Muscle of leg (tissue), 11 donors: ENCODE data around the gene MPIG6B. TPM values are rescaled to one million over a fixed set of nuclear protein-coding genes. Genes with fewer than 3 reads are reported as not detected.
"Not testable (repeated sequence)": the region's sequence is repeated elsewhere in the genome, so short reads cannot be mapped to it uniquely, and the experiment has no call there.

ENCODE experiments used
- DNase-seq: peaks from one replicate; pipeline ENCODE4 v3.0.0; 2013
- H3K27ac ChIP-seq: one replicate; pipeline ENCODE4 v1.5.1; 2013; ENCODE audit warnings: mild to moderate bottlenecking, low read length, control low read depth
- H3K27me3 ChIP-seq: one replicate; pipeline ENCODE4 v1.6.1; 2013; ENCODE audit warnings: low read length; ENCODE audit not compliant: control insufficient read depth, insufficient read depth
- H3K36me3 ChIP-seq: one replicate; pipeline ENCODE4 v1.6.1; 2013; ENCODE audit warnings: low read length; ENCODE audit not compliant: control insufficient read depth, insufficient read depth
- H3K4me1 ChIP-seq: one replicate; pipeline ENCODE4 v1.6.1; 2013; ENCODE audit warnings: low read length; ENCODE audit not compliant: control insufficient read depth, insufficient read depth
- H3K4me3 ChIP-seq: one replicate; pipeline ENCODE4 v1.5.1; 2013; ENCODE audit warnings: low read length, control low read depth
- H3K9me3 ChIP-seq: replicated peaks from 2 replicates; pipeline ENCODE4 v1.6.1; 2013; ENCODE audit warnings: low read depth, low read length; ENCODE audit not compliant: control insufficient read depth
- WGBS: methylation state at CpG from one replicate; pipeline ENCODE4 v1.1.5; 2013; ENCODE audit warnings: missing lambda C conversion rate; ENCODE audit not compliant: insufficient coverage; 5-methylcytosine and 5-hydroxymethylcytosine counted together
- polyA plus RNA-seq, 8 donors: library from polyadenylated mRNA; unstranded; fragments of 120-200 nt; gene quantifications; one replicate each; pipeline versions ENCODE4 v1.2.1 to v1.2.3, GENCODE V29; 2013; ENCODE audit warnings: inconsistent platforms in 1 of 8, low replicate concordance in 1 of 8; ENCODE audit not compliant: insufficient read length in 8 of 8, insufficient read depth in 1 of 8
- total RNA-seq: library from RNA; stranded (reverse); fragments of 120-200 nt; gene quantifications from one replicate; pipeline ENCODE4 v1.2.4, GENCODE V29; 2013

MPIG6B gene
- total and polyA plus RNA-seq, 9 donors = 0.09 to 1.2 (median 0.73) TPM

DNA sequence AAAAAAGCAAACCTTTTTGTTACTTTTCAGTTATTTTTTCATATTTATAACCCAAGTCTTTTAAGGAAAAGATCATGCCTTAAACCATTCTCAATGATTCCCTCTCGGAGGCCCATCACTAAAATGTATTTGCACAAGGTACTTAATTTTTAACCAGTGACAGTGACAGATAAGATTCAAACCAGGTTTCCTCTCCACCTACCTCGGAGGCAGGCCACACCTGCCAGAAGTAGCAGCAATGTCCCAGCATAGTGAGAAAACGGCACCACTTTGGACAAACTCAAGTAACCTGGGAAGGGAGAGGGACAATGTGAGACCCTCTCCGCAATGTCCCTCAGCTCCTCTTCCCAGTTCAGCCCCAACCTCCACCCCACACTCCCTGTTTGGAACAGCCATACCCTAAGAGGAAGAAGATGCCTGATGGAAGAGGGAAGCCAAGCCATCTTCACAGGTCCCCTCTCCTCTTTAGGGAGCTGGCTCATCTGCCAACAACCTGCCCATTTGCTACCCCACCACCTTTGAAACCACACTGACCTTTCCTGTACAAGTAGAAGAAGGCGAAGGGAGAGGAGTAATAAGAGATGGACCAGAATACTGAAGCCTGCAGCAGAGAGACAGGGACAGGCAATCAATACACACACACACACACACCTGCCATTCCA is 22.3 kb upstream of the MPIG6B start:
- H3K36me3 ChIP-seq = peaks cover 36% of the 10 kb centered on the region
- peak overlapping the region; percentile 96 for H3K27ac ChIP-seq
- H3K9me3 ChIP-seq = no peaks in the 10 kb centered on the region
- DNase-seq = no peak
- 89% methylated on average over 1 of the region's 5 CpGs for WGBS
- H3K27me3 ChIP-seq = no peaks in the 10 kb centered on the region
- H3K4me3 ChIP-seq = no peak overlapping the region
- peaks cover 20% of the 10 kb centered on the region for H3K4me1 ChIP-seq

DNA sequence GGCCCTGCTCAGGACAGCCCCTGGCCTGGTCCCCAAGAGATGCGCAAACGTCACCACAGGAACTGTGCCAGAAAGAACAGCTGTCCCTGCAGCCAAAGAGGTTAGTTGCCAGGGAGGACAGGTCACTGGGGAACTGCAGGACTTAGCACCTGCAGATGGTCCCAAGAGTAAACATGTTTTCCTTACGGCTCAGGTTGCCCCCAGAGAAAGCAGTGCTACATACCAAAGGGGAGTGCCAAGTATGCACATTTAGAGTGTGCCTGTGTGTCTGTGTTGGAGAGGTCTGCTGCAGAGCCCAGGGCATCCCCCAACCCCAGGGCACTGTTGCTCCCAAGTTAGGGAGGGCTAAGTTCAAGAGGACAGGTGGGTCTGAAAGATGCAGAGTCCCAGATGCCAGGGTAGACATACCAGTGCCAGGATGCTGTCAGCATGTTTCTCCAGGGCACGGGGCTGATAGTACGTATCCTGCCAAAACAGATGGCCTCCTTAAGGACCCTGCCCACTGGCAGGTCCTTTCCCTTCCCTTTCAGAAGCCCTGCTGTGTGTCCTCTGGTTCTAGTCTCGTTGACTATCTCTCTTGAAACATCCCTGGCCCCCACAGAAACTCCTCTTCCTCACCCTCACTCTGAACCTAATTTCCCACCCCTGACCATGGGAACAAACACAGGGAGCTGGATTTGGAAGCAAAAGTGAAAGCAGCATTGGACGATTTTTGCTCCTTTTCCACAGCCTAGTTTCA is 21.3 kb upstream of the MPIG6B start:
- 13% methylated on average over 5 of the region's 7 CpGs for WGBS
- Histone ChIP-seq H3K9me3 (no peaks in the 10 kb centered on the region), H3K4me3 (peak overlapping the region; percentile 59), H3K4me1 (peaks cover 20% of the 10 kb centered on the region), H3K27me3 (no peaks in the 10 kb centered on the region), H3K27ac (peak overlapping the region; percentile 96), H3K36me3 (peaks cover 29% of the 10 kb centered on the region)
- peak; percentile 89 for DNase-seq

DNA sequence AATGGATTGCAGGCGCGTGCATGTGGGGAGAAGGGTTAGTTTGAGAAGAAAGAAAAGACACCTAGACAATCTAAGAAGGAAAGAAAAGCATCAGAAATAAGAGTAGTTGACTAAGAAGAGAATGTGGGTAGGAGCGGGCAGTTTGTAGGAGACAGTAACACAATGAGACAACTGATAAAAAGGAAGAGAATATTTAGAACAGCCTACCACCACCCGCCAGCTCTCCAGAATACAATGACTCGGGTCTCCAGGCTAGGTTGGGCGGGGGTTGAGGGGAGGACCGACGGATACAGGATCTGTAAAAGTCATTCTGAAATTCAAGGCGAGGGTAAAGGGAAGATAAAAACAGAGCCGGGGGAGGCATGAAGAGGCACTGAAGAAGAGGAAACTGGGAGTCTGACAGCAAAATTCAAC is 20.8 kb upstream of the MPIG6B start:
- Histone ChIP-seq H3K4me3 (peak overlapping the region; percentile 59), H3K36me3 (peaks cover 24% of the 10 kb centered on the region), H3K27me3 (no peaks in the 10 kb centered on the region), H3K4me1 (peaks cover 20% of the 10 kb centered on the region), H3K27ac (peak overlapping the region; percentile 96), H3K9me3 (no peaks in the 10 kb centered on the region)
- WGBS = 0% methylated on average over 6 of the region's 10 CpGs
- no peak for DNase-seq

DNA sequence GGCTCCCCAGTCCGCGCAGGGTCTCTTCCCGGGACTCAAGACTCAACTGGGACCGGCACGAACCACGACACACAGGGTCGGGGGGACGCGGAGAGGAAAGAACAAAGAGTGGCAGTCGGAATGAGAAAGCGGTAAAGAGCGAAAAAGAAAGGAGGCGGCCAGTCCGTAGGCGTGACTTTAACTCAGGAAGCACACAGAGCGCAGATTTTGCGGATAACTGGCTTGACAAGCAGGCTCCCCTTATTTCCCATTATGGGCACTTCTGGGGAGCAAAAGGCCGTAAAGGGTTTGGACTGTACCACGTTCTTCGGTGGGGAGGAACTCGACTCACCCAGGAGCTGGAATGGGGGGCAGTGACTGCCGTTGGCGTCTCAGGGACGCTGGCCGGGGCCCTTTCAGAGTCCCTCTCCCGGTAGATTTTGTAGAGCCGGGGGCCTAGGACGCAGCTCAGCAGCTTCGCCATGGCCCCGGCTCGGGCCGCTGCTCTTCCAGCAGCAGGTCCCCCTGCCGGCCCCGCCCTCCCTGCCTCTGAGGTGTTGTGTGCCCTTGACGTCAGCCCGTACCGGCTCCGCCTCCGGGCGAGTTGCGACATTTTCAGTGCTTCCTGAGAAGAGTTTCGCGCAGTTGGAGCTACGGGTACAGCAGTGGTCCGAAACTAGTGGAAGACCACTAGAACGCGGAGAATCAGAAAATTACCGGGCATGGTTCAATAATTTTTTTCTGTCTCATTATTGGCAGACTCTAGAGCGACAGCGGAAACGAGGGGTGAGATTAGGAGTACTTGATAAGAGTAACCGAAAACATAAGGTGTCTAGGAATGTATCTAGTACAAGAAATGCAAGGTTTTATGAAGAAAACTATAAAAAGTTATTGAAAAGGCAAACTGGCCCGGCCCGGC is 20.1 kb upstream of the MPIG6B start, which contains the start of gene ABHD16A:
Gene ABHD16A, minus strand, starts transcription at position 506 of the 898 bp plus-strand sequence. Its CDS starts 43 bp downstream, at position 463.
- peak within 1 kb of the TSS; percentile 59 for H3K4me3 ChIP-seq
- H3K9me3 ChIP-seq = no peaks in the 10 kb centered on the region
- peaks cover 20% of the 10 kb centered on the region for H3K36me3 ChIP-seq
- H3K27ac ChIP-seq = peak within 1 kb of the TSS; percentile 96
- peak; percentile 100 for DNase-seq
- 2% methylated on average over 51 of the region's 54 CpGs for WGBS
- H3K4me1 ChIP-seq = peaks cover 20% of the 10 kb centered on the region
- no peaks in the 10 kb centered on the region for H3K27me3 ChIP-seq

DNA sequence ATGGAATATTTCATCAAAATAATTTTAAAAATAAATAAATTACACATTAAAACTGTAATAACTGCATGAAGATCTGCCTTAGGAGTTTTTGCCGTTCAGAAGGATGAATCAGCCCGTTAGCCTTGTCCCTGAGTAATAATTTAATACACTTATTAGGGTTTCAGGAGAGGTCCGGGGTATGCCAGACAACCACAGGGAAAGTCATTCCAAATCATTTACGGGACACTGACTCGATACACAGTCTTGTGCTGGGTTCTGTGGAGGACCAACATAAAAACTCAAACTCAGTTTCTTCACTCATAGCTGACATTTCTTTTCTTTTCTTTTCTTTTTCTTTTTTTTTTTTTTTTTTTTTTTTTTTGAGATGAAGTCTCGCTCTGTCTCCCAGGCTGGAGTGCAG is 17.2 kb upstream of the MPIG6B start:
- Histone ChIP-seq H3K27ac (no peak overlapping the region), H3K4me3 (no peak overlapping the region), H3K4me1 (peaks cover 17% of the 10 kb centered on the region), H3K36me3 (peaks cover 3% of the 10 kb centered on the region), H3K27me3 (no peaks in the 10 kb centered on the region), H3K9me3 (no peaks in the 10 kb centered on the region)
- no CpG with 5 or more reads among the region's 6 CpGs for WGBS
- DNase-seq = no peak

DNA sequence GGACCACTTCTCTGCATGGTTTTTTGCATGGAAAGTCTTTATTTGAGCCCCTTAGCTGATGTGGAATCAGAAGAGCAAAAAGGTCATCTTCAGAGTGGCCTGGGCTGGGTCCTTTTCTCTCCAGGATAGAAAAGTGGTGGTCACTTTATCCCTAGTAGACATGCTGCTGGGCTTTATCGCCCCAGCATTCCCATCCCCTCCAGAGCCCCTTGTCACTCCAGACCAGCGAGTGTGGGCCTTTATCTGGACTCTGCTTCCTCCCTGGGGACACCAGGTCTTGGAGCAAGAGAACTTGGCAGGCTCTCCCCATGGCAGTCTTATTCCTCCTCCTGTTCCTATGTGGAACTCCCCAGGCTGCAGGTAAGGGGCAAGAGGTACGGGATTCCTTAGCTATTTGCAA is 16.6 kb upstream of the MPIG6B start, which contains the start of gene LY6G6F:
Gene LY6G6F, plus strand, starts transcription at position 268 of the 400 bp plus-strand sequence. Its CDS starts 41 bp downstream, at position 309.
- H3K36me3 ChIP-seq = no peaks in the 10 kb centered on the region

DNA sequence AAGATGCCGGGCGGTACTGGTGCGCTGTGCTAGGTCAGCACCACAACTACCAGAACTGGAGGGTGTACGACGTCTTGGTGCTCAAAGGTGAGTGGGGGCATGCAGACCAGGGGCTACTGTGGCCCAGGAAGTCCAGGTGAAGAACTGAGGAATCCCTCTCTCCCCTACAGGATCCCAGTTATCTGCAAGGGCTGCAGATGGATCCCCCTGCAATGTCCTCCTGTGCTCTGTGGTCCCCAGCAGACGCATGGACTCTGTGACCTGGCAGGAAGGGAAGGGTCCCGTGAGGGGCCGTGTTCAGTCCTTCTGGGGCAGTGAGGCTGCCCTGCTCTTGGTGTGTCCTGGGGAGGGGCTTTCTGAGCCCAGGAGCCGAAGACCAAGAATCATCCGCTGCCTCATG is 15.5 kb upstream of the MPIG6B start:
- H3K27ac ChIP-seq = no peak overlapping the region
- no peaks in the 10 kb centered on the region for H3K27me3 ChIP-seq
- H3K36me3 ChIP-seq = no peaks in the 10 kb centered on the region
- DNase-seq = no peak
- peaks cover 5% of the 10 kb centered on the region for H3K4me1 ChIP-seq
- no peak overlapping the region for H3K4me3 ChIP-seq
- WGBS = 81% methylated on average over 5 of the region's 10 CpGs
- H3K9me3 ChIP-seq = no peaks in the 10 kb centered on the region

More for the DNA sequence above, 16.6 kb upstream of the MPIG6B start, which contains the start of gene LY6G6F:
- DNase-seq = no peak
- H3K27me3 ChIP-seq = no peaks in the 10 kb centered on the region
- WGBS = 50% methylated on average over 2 of the region's 3 CpGs
- H3K4me1 ChIP-seq = peaks cover 11% of the 10 kb centered on the region
- H3K4me3 ChIP-seq = no peak within 1 kb of the TSS
- H3K9me3 ChIP-seq = no peaks in the 10 kb centered on the region
- H3K27ac ChIP-seq = no peak within 1 kb of the TSS

DNA sequence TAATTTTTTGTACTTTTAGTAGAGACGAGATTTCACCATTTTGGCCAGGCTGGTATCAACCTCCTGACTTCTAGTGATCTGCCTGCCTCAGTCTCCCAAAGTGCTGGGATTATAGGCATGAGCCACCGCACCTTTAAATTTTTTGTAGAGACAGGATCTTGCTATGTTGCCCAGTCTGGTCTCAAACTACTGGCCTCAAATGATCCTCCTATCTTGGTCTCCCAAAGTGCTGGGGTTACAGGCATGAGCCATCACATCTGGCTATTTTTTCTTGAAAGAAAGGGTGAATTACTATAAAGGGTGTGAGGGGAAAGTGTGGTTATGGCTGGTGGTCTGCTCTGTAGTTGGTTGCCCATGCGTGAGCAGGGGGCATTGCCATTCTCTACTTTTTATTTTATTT is 14.9 kb upstream of the MPIG6B start:
- Histone ChIP-seq H3K27ac (no peak overlapping the region), H3K4me3 (no peak overlapping the region)
- no peak for DNase-seq

DNA sequence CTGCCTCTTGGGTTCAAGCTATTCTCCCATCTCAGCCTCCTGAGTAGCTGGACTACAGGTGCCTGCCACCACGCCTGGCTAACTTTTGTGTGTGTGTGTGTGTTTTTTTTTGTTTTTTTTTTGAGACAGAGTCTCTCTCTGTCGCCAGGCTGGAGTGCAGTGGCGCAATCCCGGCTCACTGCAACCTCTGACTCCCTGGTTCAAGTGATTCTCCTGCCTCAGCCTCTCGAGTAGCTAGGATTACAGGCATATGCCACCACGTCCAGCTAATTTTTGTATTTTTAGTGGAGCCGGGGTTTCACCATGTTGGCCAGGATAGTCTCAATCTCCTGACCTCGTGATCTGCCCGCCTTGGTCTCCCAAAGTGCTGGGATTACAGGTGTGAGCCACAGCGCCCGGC is 14.0 kb upstream of the MPIG6B start:
- DNase-seq, H3K27ac ChIP-seq, H3K36me3 ChIP-seq, H3K4me3 ChIP-seq, H3K4me1 ChIP-seq, H3K27me3 ChIP-seq, H3K9me3 ChIP-seq: not testable (repeated sequence)
- 84% methylated on average over 8 of the region's 11 CpGs for WGBS

More for the DNA sequence above, 14.9 kb upstream of the MPIG6B start:
- no peaks in the 10 kb centered on the region for H3K36me3 ChIP-seq
- no peaks in the 10 kb centered on the region for H3K27me3 ChIP-seq
- H3K4me1 ChIP-seq = peaks cover 5% of the 10 kb centered on the region
- 94% methylated on average over 2 of the region's 3 CpGs for WGBS
- H3K9me3 ChIP-seq = no peaks in the 10 kb centered on the region
